ENCODE data around the gene SRPX. TPM values are rescaled to one million over a fixed set of nuclear protein-coding genes. Genes with fewer than 3 reads are reported as not detected.

Gene SRPX
- total RNA-seq, 1 donor from 2014 or later, result 60.1 TPM

GRCh38 chrX:38156838-38157237, 63.8 kb downstream of the SRPX start:
- Histone ChIP-seq H4K20me1 (ENCODE audit: insufficient read depth, low read length) (no peaks in the 10 kb centered on the region), H3K4me3 (ENCODE audit: insufficient read depth, low read depth, low read length) (no peak overlapping the region), H3K9ac (ENCODE audit: low read length) (no peak overlapping the region), H3K36me3 (ENCODE audit: insufficient read depth, low read length) (peaks cover 4% of the 10 kb centered on the region), H2AFZ (ENCODE audit: low read depth, low read length) (no peak overlapping the region), H3K79me2 (ENCODE audit: insufficient read depth, low read length) (no peaks in the 10 kb centered on the region), H3K9me3 (ENCODE audit: insufficient read depth, low read depth, low read length) (no peaks in the 10 kb centered on the region), H3K4me1 (ENCODE audit: insufficient read depth, low read length) (peaks cover 2% of the 10 kb centered on the region), H3K27ac (ENCODE audit: low read depth, low read length) (no peak overlapping the region), H3K4me2 (ENCODE audit: low read length) (no peak overlapping the region), H3K27me3 (ENCODE audit: insufficient read depth, low read length) (no peaks in the 10 kb centered on the region)
- FAIRE-seq (no peak), DNase-seq (ENCODE audit: low read depth) (no peak)
- Mint-ChIP-seq H3K36me3 (ENCODE audit: low read depth, unreplicated experiment) (peaks cover 1% of the 10 kb centered on the region), H3K4me1 (ENCODE audit: low read depth, unreplicated experiment) (peaks cover 3% of the 10 kb centered on the region), H3K9me3 (ENCODE audit: unreplicated experiment) (no peaks in the 10 kb centered on the region), H3K4me3 (ENCODE audit: unreplicated experiment) (no peak overlapping the region), H3K27me3 (ENCODE audit: low read depth, unreplicated experiment) (no peaks in the 10 kb centered on the region), H3K27ac (ENCODE audit: unreplicated experiment) (no peak overlapping the region)
- no peak for TF ChIP-seq EZH2 (IDR thresholded peaks at IDR 0.05; ENCODE audit: insufficient read depth, low read length)
- no peak for TF ChIP-seq CTCF (IDR thresholded peaks at IDR 0.05; ENCODE audit: insufficient read depth, low read depth, low read length)

- no peaks in the 10 kb centered on the region for H3K27me3 Mint-ChIP-seq (ENCODE audit: low read depth, unreplicated experiment)
- no peak overlapping the region for H3K27ac Mint-ChIP-seq (ENCODE audit: unreplicated experiment)
- H3K9me3 Mint-ChIP-seq (ENCODE audit: unreplicated experiment), result no peaks in the 10 kb centered on the region
- Histone ChIP-seq H2AFZ (ENCODE audit: low read depth, low read length) (no peak overlapping the region), H3K79me2 (ENCODE audit: insufficient read depth, low read length) (no peaks in the 10 kb centered on the region), H3K9ac (ENCODE audit: low read length) (no peak overlapping the region), H3K36me3 (ENCODE audit: insufficient read depth, low read length) (no peaks in the 10 kb centered on the region), H3K4me3 (ENCODE audit: insufficient read depth, low read depth, low read length) (no peak overlapping the region), H3K4me2 (ENCODE audit: low read length) (no peak overlapping the region), H4K20me1 (ENCODE audit: insufficient read depth, low read length) (no peaks in the 10 kb centered on the region), H3K27me3 (ENCODE audit: insufficient read depth, low read length) (no peaks in the 10 kb centered on the region), H3K27ac (ENCODE audit: low read depth, low read length) (no peak overlapping the region), H3K4me1 (ENCODE audit: insufficient read depth, low read length) (peaks cover 3% of the 10 kb centered on the region), H3K9me3 (ENCODE audit: insufficient read depth, low read depth, low read length) (no peaks in the 10 kb centered on the region)
- H3K4me1 Mint-ChIP-seq (ENCODE audit: low read depth, unreplicated experiment), result peaks cover 15% of the 10 kb centered on the region
- H3K4me3 Mint-ChIP-seq (ENCODE audit: unreplicated experiment), result no peak overlapping the region
- DNase-seq (ENCODE audit: low read depth) (no peak), FAIRE-seq (no peak)
- TF ChIP-seq CTCF (IDR thresholded peaks at IDR 0.05; ENCODE audit: insufficient read depth, low read depth, low read length) (no peak), EZH2 (IDR thresholded peaks at IDR 0.05; ENCODE audit: insufficient read depth, low read length) (no peak)
- H3K36me3 Mint-ChIP-seq (ENCODE audit: low read depth, unreplicated experiment), result peaks cover 1% of the 10 kb centered on the region
Observed at GRCh38 chrX:38154818-38155217, 65.9 kb downstream of the SRPX start.

- TF ChIP-seq EZH2 (IDR thresholded peaks at IDR 0.05; ENCODE audit: insufficient read depth, low read length) (no peak), CTCF (IDR thresholded peaks at IDR 0.05; ENCODE audit: insufficient read depth, low read depth, low read length) (no peak)
- Mint-ChIP-seq H3K27ac (ENCODE audit: unreplicated experiment) (no peak overlapping the region), H3K27me3 (ENCODE audit: low read depth, unreplicated experiment) (no peaks in the 10 kb centered on the region), H3K4me1 (ENCODE audit: low read depth, unreplicated experiment) (peaks cover 15% of the 10 kb centered on the region), H3K9me3 (ENCODE audit: unreplicated experiment) (no peaks in the 10 kb centered on the region), H3K36me3 (ENCODE audit: low read depth, unreplicated experiment) (peaks cover 1% of the 10 kb centered on the region), H3K4me3 (ENCODE audit: unreplicated experiment) (no peak overlapping the region)
- Histone ChIP-seq H3K9me3 (ENCODE audit: insufficient read depth, low read depth, low read length) (no peaks in the 10 kb centered on the region), H3K4me2 (ENCODE audit: low read length) (no peak overlapping the region), H2AFZ (ENCODE audit: low read depth, low read length) (no peak overlapping the region), H3K27me3 (ENCODE audit: insufficient read depth, low read length) (no peaks in the 10 kb centered on the region), H3K4me1 (ENCODE audit: insufficient read depth, low read length) (peaks cover 3% of the 10 kb centered on the region), H3K79me2 (ENCODE audit: insufficient read depth, low read length) (no peaks in the 10 kb centered on the region), H4K20me1 (ENCODE audit: insufficient read depth, low read length) (no peaks in the 10 kb centered on the region), H3K4me3 (ENCODE audit: insufficient read depth, low read depth, low read length) (no peak overlapping the region), H3K9ac (ENCODE audit: low read length) (no peak overlapping the region), H3K27ac (ENCODE audit: low read depth, low read length) (no peak overlapping the region), H3K36me3 (ENCODE audit: insufficient read depth, low read length) (no peaks in the 10 kb centered on the region)
- FAIRE-seq (no peak), DNase-seq (ENCODE audit: low read depth) (no peak)
Observed at GRCh38 chrX:38154340-38154739, 66.3 kb downstream of the SRPX start.

All from astrocyte (in vitro differentiated cells and primary cell).